GM19467 (cell line): ENCODE results near the gene ZNF726.
"Not testable (repeated sequence)": the region's sequence is repeated elsewhere in the genome, so short reads cannot be mapped to it uniquely, and the experiment has no call there.

Experiments used
- ATAC-seq: cut with Tn5 transposase; IDR thresholded peaks from one replicate; pipeline ENCODE4 v1.9.1; 2021; ENCODE audit warnings: mild to moderate bottlenecking, moderate library complexity; ENCODE audit not compliant: unreplicated experiment

The ZNF726 gene

DNA sequence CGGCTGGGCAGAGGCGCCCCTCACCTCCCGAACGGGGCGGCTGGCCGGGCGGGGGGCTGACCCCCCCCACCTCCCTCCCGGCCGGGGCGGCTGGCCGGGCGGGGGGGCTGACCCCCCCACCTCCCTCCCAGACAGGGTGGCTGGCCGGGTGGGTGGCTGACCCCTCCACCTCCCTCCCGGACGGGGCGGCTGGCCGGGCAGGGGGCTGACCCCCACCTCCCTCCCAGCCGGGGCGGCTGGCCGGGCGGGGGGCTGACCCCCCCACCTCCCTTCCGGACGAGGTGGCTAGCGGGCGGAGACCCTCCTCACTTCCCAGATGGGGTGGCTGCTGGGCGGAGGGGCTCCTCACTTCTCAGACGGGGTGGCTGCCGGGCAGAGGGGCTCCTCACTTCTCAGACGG lies 22.3 kb downstream of the ZNF726 start:
- not testable (repeated sequence) for ATAC-seq

DNA sequence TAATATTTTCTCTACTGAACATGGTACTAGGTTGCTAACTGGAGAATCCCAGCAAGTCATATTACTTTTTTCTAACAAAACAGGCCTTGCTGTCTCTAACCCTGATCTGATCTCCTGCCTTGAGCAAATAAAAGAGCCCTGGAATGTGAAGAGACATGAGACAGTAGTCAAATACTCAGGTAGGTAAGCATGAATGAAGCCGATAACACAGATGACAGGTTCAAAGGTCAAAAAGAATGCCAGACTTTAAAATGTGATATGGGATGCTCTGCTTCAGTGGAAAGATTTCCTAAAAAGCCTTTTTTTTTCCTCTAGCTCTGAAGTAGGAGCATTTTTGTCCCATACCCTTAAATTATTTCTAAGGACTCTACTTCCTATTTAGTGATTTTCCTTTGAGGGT lies 28.7 kb downstream of the ZNF726 start:
- no peak for ATAC-seq

DNA sequence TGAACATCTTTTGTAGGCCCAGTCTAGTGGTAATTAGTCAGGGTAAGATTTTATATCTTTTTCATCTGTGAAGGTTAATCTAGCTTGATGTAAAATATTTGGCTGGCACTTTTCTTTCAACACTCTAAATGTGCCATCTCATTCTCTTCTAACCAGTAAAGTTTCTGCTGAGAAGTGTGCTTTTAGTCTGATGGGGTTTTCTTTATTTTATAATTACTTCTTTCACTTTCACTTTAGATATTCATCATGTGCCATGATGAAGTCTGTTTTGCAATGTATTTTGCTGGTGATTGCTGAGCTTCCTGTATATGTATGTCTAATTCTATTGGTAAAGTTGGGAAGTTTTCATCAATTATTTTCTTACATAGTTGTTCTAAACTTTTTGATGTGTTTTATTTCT lies 31.9 kb downstream of the ZNF726 start:
- no peak for ATAC-seq

DNA sequence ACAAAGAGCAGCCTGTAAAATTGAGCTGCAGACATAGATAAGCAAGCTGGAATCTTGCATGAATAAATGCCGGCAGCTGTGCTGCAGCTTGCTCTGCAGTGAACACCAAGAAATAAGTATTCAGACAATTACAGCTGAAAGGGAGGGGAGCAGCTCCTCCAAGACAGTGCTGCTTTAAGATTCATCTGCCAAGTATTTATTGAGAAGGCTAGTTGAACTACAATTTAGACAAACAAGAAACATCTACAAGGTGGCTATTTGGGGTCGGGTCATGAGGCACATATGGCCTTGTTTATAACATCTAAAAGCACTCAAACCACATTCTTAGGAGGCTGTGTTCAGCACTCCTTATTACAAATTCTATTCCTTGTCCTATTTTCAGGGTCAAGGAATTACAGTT lies 34.9 kb downstream of the ZNF726 start:
- ATAC-seq = no peak

DNA sequence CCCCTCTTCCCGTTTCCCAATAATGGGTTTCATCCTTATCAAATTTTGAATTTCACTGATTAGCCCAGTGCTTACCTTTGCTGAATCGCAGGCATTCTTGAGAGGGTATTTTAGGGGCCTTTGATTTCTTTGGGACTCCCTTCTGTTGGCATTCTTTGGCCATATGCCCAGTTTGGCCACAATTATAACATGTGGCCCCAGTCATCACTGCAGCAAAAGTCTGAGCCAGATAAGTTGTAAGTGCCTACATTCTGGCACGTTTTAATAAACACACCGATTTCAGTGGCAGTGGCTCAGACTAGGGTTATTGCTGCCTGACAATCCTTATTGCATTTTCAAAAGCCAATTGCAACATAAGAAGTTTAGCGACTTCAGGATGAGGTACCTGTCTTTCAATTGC lies 41.4 kb downstream of the ZNF726 start:
- ATAC-seq = no peak

DNA sequence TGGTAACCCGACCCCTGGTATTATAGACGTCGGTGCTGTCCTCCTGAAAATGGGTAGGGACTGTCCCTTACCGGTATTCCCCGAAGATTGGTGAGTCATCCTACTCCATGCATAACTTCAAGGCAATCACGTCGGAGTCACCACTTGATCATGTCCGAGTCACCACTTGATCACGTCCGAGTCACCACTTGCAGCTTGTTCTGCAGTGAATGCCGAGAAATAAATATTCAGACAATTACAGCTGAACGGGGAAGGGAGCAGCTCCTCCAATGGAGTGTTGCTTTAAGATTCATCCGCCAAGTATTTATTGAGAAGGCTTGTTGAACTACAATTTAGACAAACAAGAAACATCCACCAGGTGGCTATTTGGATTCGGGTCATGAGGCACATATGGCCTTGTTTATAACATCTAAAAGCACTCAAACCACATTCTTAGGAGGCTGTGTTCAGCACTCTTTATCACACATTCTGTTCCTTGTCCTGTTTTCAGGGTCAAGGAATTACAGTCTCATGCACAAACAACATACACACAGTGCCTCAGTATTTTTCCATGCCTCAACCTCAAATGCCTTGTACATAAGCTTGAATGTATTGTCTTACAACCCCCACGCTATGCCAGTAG lies 43.1 kb downstream of the ZNF726 start:
- no peak for ATAC-seq

DNA sequence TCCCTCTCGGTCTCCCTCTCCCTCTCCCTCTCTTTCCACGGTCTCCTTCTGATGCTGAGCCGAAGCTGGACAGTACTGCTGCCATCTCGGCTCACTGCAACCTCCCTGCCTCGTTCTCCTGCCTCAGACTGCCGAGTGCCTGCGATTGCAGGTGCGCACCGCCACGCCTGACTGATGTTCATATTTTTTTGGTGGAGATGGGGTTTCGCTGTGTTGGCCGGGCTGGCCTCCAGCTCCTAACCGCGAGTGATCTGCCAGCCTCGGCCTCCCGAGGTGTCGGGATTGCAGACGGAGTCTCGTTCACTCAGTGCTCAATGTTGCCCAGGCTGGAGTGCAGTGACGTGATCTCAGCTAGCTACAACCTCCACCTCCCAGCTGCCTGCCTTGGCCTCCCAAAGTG lies 48.7 kb downstream of the ZNF726 start:
- not testable (repeated sequence) for ATAC-seq

DNA sequence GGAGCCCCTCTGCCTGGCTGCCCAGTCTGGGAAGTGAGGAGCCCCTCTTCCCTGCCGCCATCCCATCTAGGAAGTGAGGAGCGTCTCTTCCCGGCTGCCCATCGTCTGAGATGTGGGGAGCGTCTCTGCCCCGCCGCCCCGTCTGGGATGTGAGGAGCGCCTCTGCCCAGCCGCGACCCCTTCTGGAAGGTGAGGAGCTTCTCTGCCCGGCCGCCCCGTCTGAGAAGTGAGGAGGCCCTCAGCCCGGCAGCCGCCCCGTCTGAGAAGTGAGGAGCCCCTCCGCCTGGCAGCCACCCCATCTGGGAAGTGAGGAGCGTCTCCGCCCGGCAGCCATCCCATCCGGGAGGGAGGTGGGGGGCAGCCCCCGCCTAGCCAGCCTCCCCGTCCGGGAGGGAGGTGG lies 49.2 kb downstream of the ZNF726 start:
- not testable (repeated sequence) for ATAC-seq

DNA sequence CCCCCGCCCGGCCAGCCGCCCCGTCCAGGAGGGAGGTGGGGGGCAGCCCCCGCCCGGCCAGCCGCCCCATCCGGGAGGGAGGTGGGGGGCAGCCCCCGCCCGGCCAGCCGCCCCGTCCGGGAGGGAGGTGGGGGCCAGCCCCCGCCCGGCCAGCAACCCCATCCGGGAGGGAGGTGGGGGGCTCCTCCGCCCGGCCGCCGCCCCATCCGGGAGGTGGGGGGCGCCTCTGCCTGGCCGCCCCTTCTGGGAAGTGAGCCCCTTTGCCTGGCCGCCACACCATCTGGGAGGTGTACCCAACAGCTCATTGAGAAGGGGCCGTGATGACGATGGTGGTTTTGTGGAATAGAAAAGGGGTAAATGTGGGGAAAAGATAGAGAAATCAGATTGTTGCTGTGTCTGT lies 49.6 kb downstream of the ZNF726 start:
- not testable (repeated sequence) for ATAC-seq

DNA sequence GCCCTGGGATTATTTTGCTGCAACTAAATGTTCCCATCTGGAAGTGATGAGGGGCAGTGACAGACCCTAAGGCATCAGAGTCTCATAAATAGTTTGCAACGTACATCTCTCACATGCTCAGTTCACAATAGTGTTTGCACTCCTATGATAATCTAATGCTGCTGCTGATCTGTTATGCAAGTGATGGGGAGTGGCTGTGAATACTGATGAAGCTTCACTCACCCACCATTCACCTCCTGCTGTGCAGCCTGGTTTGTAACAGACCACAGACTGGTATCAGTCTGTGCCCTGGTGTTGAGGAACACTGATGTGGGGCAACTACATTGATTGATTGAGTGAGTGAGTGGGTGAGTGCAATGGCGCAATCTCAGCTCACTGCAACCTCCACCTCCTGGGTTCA lies 54.9 kb downstream of the ZNF726 start:
- ATAC-seq = no peak

DNA sequence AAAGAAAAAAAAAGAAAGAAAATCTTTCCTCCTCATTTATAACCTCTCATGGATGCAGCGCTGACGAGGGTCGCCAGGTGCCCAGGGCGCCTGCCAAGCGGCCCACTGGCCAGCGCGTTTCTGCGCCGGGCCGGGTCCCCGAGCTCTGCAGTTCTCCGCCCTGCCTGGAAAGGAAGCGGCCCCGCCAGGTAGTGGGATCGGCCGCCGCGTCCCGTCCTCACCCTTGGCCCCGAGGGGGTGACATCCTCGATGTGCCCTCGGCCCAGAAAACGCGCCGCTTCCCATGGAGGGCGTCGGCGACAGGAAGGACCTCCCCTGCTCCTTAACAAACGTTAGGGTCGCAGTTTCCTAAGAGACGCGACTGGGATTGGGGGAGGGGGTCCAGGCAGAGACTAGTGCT lies 56.9 kb downstream of the ZNF726 start:
- no peak for ATAC-seq

DNA sequence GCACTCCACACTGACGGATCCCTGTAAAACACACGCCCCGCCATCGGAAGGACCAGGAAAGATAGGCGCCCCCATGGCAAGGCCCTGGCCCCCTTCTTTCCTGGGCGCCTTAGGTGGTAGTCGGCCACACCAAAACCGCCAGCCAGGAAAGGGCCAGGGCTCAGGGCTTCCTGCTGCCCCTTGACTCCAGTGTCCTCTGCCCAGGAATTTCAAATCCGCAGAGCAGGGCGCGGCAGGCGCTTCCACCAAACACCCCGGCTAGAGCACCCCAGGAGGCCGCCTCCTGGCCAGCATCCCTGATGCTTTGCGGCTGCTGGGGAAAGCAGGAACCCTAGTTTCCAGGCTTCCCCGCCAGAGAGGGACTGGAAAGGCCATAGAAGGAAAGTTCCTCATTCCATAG lies 57.5 kb downstream of the ZNF726 start:
- no peak for ATAC-seq

DNA sequence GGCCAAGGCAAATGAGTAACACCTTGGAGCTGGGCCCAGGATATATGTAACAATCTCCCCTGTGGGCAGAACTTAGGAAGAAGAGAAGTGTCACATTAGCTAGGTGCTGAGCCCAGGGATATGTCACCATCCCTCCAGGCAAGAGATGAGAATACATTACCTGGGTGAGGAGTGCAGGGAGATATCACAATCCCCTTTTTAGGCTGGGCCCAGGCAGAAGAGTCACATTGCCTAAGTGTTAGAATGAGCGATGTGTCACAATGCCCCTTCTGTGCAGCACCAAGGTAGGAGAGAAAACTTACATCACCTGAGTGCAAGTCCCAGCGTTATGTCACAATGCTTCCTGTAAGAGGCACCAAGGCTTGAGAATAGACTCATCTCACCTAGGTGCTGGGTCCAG lies 60.3 kb downstream of the ZNF726 start:
- ATAC-seq = no peak

DNA sequence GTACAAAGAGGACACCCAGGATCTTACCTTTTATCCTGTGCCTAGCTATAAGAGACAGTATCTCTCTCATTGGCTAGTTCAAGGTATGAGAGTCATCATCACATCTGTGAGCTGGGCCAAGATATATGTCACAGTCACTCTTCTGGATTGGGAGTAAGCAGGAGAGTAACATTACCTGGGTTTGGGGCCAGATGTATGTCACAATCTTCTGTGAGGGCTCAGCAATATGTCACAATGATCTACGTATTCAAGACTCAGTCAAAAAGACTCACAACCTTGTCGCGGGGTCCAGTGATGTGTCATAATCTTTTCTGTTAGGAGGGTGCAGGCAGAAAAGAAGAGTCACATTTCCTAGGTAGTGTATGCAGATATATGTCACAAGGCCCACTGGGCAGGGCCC lies 61.9 kb downstream of the ZNF726 start:
- ATAC-seq = not testable (repeated sequence)

DNA sequence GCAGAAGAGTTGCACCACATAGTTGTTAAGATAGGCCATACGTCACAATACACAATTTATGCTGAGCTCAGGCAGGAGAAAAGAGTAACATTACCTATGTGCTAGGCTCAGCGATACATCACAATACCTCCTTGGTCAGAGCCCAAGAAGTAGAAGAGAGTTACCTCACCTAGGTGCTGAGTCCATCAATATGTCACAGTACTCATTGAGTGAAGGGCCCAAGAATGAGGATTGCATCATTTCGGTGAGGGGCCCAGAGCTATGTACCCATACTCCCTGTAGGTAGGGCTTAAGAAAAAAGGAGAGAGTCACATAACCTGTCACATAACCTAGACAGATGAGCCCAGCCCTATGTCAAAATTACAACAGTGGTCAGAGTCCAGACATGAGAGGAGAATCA lies 62.6 kb downstream of the ZNF726 start:
- not testable (repeated sequence) for ATAC-seq

DNA sequence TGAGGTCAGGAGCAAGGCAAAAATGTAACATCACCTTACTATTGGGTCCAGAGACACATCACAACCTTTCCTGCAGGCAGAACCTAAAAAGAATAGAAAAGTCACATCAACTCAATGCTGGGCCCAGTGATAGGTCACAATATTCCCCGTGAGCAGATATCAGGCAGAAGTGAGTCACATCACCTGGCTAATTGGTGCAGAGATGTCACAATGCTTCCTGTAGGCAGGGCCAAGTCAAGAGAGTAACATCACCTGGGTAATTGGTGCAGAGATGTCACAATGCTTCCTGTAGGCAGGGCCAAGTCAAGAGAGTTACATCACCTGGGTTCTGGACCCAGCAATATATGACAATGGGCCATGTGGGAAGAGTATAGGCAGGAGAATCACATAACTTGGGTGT lies 63.4 kb downstream of the ZNF726 start:
- no peak for ATAC-seq

DNA sequence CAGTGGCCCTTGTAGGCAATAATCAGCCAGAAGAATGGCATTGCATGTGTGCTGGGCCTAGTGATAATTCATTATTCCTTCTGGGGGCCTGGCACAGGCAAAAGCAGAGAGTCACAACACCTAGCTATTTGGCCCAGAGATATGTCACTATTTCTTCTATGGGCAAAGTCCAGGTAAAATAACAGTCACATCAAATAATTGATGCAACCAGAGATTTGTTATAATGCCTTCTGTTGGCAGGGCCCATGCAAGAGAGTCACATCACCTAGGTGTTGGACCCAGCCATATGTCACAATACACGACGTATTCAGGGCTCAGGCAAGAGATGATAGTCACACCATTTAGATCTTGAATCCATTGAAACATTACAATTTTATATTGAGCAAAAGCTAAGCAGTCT lies 66.1 kb downstream of the ZNF726 start:
- ATAC-seq = no peak

DNA sequence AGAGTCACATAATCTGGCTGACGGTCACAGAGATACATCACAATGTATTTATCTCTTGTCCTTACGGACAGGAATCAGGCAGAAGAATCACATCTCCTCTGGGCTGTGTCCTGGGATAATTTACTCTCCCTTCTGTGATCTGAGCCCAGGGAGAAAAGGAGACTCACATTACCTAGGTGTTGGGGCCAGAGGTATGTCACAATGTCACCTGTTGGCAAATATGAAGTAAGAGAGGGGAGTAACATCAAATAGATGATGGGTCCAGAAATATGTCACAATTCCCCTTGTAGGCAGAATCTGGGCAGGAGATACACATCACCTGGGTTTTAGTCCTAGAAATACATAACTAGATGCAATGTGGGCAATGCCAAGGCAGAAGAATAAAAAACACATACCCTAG lies 67.2 kb downstream of the ZNF726 start:
- no peak for ATAC-seq

DNA sequence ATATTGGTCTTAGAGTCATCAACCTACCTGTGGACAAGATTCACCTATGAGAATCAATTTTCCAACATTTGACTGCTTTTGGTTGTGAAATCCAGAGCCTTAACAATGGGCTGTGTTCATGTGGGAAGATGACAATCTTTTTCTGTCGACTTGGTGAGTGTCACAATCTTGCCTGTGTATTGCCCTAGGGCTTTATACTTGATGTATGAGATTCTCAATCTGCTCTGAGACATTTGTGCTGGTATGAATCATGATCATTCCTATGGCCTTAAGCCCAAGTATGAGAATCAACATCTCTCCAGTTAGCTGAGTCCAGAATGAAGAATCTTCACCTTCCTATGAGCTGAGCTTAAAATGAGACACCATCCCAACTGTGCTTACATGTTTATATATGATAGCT lies 68.7 kb downstream of the ZNF726 start:
- ATAC-seq = no peak
